ENCODE data around the gene CYYR1.

DNA sequence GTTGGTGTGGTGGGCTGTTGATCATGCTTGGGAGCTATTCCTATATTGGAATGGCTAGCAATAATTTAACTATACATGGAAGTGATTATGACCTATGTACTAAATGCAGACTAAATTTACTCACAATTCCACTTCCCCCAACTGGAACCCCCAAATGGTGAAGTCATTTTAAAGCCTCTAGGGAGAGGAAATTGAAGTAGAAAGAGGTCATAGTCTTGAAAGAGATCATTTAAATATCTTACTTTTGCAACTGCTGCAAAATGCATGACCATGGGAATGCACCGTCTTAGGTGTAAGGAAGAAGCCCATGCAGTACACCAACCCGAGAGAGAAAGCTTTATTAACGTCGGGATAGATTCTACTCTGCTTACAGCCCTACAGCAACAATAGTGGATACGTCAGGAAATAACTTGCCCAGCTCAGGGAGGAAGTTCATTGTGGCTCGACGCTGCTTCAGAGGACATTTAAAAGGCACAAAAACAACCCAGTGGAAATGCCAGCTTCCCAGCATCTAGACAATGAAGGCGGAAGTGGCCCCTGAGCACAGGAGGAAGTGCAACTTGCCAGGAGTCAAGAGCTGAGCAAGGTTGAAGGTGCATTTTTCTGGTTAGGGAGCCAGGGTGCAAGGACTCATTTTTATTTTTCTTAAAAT, 26.5 kb downstream of the CYYR1 start:
- TF ChIP-seq TCF7L2 (IDR thresholded peaks at IDR 0.05; ENCODE audit: low read depth, low read length), result no peak
- TF ChIP-seq, protein P1, sequence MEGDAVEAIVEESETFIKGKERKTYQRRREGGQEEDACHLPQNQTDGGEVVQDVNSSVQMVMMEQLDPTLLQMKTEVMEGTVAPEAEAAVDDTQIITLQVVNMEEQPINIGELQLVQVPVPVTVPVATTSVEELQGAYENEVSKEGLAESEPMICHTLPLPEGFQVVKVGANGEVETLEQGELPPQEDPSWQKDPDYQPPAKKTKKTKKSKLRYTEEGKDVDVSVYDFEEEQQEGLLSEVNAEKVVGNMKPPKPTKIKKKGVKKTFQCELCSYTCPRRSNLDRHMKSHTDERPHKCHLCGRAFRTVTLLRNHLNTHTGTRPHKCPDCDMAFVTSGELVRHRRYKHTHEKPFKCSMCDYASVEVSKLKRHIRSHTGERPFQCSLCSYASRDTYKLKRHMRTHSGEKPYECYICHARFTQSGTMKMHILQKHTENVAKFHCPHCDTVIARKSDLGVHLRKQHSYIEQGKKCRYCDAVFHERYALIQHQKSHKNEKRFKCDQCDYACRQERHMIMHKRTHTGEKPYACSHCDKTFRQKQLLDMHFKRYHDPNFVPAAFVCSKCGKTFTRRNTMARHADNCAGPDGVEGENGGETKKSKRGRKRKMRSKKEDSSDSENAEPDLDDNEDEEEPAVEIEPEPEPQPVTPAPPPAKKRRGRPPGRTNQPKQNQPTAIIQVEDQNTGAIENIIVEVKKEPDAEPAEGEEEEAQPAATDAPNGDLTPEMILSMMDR (IDR thresholded peaks at IDR 0.05), result no peak
